Measurements from ENCODE around the gene ZNF683.

Gene ZNF683

GRCh38 chr1:26357121-26357602, 15.4 kb downstream of the ZNF683 start:
- peak; percentile 25 for DNase-seq

- DNase-seq = no peak
Observed at GRCh38 chr1:26356106-26356505, 16.4 kb downstream of the ZNF683 start.

- no peak for DNase-seq
Observed at GRCh38 chr1:26354972-26355371, 17.6 kb downstream of the ZNF683 start.

- no peak for DNase-seq
Observed at GRCh38 chr1:26353976-26354820, 18.4 kb downstream of the ZNF683 start, which contains the start of gene CRYBG2. Gene CRYBG2 (minus strand): TSS chr1:26354130. CDS start chr1:26346657, 7,473 bp downstream.

- peak; percentile 86 for DNase-seq
Observed at GRCh38 chr1:26353210-26353859, 19.2 kb downstream of the ZNF683 start.

GRCh38 chr1:26352338-26352679, 20.2 kb downstream of the ZNF683 start:
- DNase-seq = no peak

- no peak for DNase-seq
Observed at GRCh38 chr1:26351590-26352337, 20.8 kb downstream of the ZNF683 start.

- no peak for DNase-seq
Observed at GRCh38 chr1:26350701-26351589, 21.6 kb downstream of the ZNF683 start.

- DNase-seq = no peak
Observed at GRCh38 chr1:26350343-26350700, 22.2 kb downstream of the ZNF683 start.

GRCh38 chr1:26349877-26350244, 22.7 kb downstream of the ZNF683 start:
- no peak for DNase-seq

- no peak for DNase-seq
Observed at GRCh38 chr1:26349188-26349876, 23.2 kb downstream of the ZNF683 start.

- no peak for DNase-seq
Observed at GRCh38 chr1:26346274-26347033, 26.1 kb downstream of the ZNF683 start.

- DNase-seq = no peak
Observed at GRCh38 chr1:26345718-26346117, 26.8 kb downstream of the ZNF683 start.

- DNase-seq = no peak
Observed at GRCh38 chr1:26344147-26344920, 28.2 kb downstream of the ZNF683 start.

- DNase-seq = no peak
Observed at GRCh38 chr1:26340047-26340481, 32.5 kb downstream of the ZNF683 start.

GRCh38 chr1:26338670-26339069, 33.9 kb downstream of the ZNF683 start:
- DNase-seq = peak; percentile 46

- DNase-seq = no peak
Observed at GRCh38 chr1:26337625-26338024, 34.9 kb downstream of the ZNF683 start.

GRCh38 chr1:26337206-26337535, 35.4 kb downstream of the ZNF683 start:
- no peak for DNase-seq

GRCh38 chr1:26336477-26337205, 35.9 kb downstream of the ZNF683 start:
- DNase-seq = peak; percentile 87
